OCI-LY7 (cell line): Measurements from ENCODE around the gene CXCL8. TPM values are rescaled to one million over a fixed set of nuclear protein-coding genes. Genes with fewer than 3 reads are reported as not detected.

Source experiments
- BruUV-seq: library from RNA; stranded (reverse); fragments of 400-500 nt; replicated peaks from 2 replicates; lab custom pipeline; 2021; lab: Mats Ljungman, UMichigan
- CTCF ChIA-PET: fragments of 300-600 bp; sonication (Branson Sonifier 250); formaldehyde crosslinking; loops from one replicate; lab custom pipeline; 2022; ENCODE audit warnings: antibody characterized with exemption; ENCODE audit not compliant: unreplicated experiment; lab: Charles Lee
- POLR2A ChIA-PET: fragments of 300-600 bp; sonication (Branson Sonifier 250); formaldehyde crosslinking; loops from one replicate; lab custom pipeline; 2022; ENCODE audit warnings: antibody characterized with exemption; lab: Charles Lee
- DNase-seq: peaks from one replicate; pipeline ENCODE4 v3.0.0-alpha.2; 2015; ENCODE audit warnings: low spot score
- H2AFZ ChIP-seq: fragments of 200-600 bp; sonication (generic), shearing (Covaris generic); 2 replicates; pipeline ENCODE4 v1.6.1; 2014; ENCODE audit warnings: mild to moderate bottlenecking, antibody characterized with exemption, low read length, moderate library complexity
- H3K27ac ChIP-seq: fragments of 200-600 bp; sonication (generic); 2 replicates; pipeline ENCODE4 v1.5.1; 2014; ENCODE audit warnings: mixed run types, low read depth, mild to moderate bottlenecking, moderate library complexity, low read length, inconsistent platforms; ENCODE audit not compliant: poor library complexity, severe bottlenecking
- H3K36me3 ChIP-seq: fragments of 200-600 bp; sonication (generic); 2 replicates; pipeline ENCODE4 v1.6.1; 2014; ENCODE audit warnings: mild to moderate bottlenecking, antibody characterized with exemption, low read length, moderate library complexity, mixed read lengths; ENCODE audit not compliant: insufficient read depth
- H3K4me1 ChIP-seq: fragments of 200-600 bp; sonication (generic); 2 replicates; pipeline ENCODE4 v1.5.1; 2014; ENCODE audit warnings: mild to moderate bottlenecking, low read length; ENCODE audit not compliant: insufficient read depth, poor library complexity, severe bottlenecking
- H3K4me2 ChIP-seq: fragments of 200-600 bp; sonication (generic); 2 replicates; pipeline ENCODE4 v1.6.1; 2014; ENCODE audit warnings: mild to moderate bottlenecking, low read length
- H3K4me3 ChIP-seq: fragments of 200-600 bp; sonication (generic); 2 replicates; pipeline ENCODE4 v1.5.1; 2014; ENCODE audit warnings: mild to moderate bottlenecking, low read depth, low read length; ENCODE audit not compliant: poor library complexity, severe bottlenecking
- H3K79me2 ChIP-seq: fragments of 200-600 bp; sonication (generic); 2 replicates; pipeline ENCODE4 v1.6.1; 2016; ENCODE audit warnings: low read depth, mild to moderate bottlenecking, low read length, moderate library complexity, mixed read lengths; ENCODE audit not compliant: insufficient read depth
- H3K9me2 ChIP-seq: fragments of 200-600 bp; sonication (generic); 2 replicates; pipeline ENCODE4 v1.6.1; 2016; ENCODE audit warnings: mild to moderate bottlenecking, low read length, mixed read lengths; ENCODE audit not compliant: insufficient read depth
- H3K9me3 ChIP-seq: fragments of 200-600 bp; sonication (generic); 2 replicates; pipeline ENCODE4 v1.6.1; 2014; ENCODE audit warnings: mild to moderate bottlenecking, mixed run types, low read length, mixed read lengths
- H4K20me1 ChIP-seq: fragments of 200-600 bp; sonication (generic); 2 replicates; pipeline ENCODE4 v1.6.1; 2014; ENCODE audit warnings: mild to moderate bottlenecking, antibody characterized with exemption, low read length, moderate library complexity, mixed read lengths; ENCODE audit not compliant: insufficient read depth
- CTCF ChIP-seq: fragments of 200-600 bp; sonication (generic); conservative IDR thresholded peaks from 2 replicates; pipeline ENCODE4 v1.5.1; 2014; ENCODE audit warnings: mild to moderate bottlenecking, antibody characterized with exemption, low read length, moderate library complexity, mixed read lengths
- EZH2phosphoT487 ChIP-seq: fragments of 200-600 bp; sonication (generic); IDR thresholded peaks from 2 replicates; pipeline ENCODE4 v1.6.1; 2018; ENCODE audit warnings: low read depth, borderline replicate concordance, mild to moderate bottlenecking, mixed run types, antibody characterized with exemption, low read length, moderate library complexity, mixed read lengths
- intact Hi-C: fragments of 100-400 bp; cut with micrococcal nuclease; formaldehyde crosslinking; loops from one replicate; pipeline ENCODE4 v1.10.0; 2022; ENCODE audit not compliant: unreplicated experiment
- total RNA-seq, 2 experiments: library from RNA; depleted of rRNA in 1 of 2; stranded (reverse); fragments of >200 nt in 1 of 2; shearing (Covaris generic) in 1 of 2; gene quantifications; 2 replicates each; pipeline ENCODE4 v1.2.3, GENCODE V29; 2014 to 2022

The CXCL8 gene
- total RNA-seq, 2 experiments from 2014 or later, result not detected

- CTCF ChIA-PET, result no interaction called here
Observed at GRCh38 chr4:73705721-73706120, 34.6 kb upstream of the CXCL8 start.

GRCh38 chr4:73706811-73707210 is 33.6 kb upstream of the CXCL8 start:
- POLR2A ChIA-PET, result interaction anchor here (0.7 to 1.7 kb wide), 3 partner anchors 29 to 298 kb away, joined by 3 to 5 read pairs (median 4); no protein-coding TSS in a partner anchor
- no peaks in the 10 kb centered on the region for H3K79me2 ChIP-seq
- no peaks in the 10 kb centered on the region for H3K9me2 ChIP-seq
- no peak overlapping the region for H3K4me3 ChIP-seq
- H2AFZ ChIP-seq, result no peak overlapping the region
- intact Hi-C loops, result no loop called here
- H4K20me1 ChIP-seq, result no peaks in the 10 kb centered on the region
- no peak for DNase-seq
- no peak overlapping the region for H3K27ac ChIP-seq
- BruUV-seq, result no TSS peak
- no peaks in the 10 kb centered on the region for H3K4me1 ChIP-seq
- TF ChIP-seq EZH2phosphoT487 (no peak), CTCF (no peak)
- H3K36me3 ChIP-seq, result no peaks in the 10 kb centered on the region
- H3K9me3 ChIP-seq, result no peaks in the 10 kb centered on the region
- no peak overlapping the region for H3K4me2 ChIP-seq
- CTCF ChIA-PET, result no interaction called here

More at GRCh38 chr4:73705721-73706120, 34.6 kb upstream of the CXCL8 start:
- DNase-seq, result no peak
- intact Hi-C loops, result no loop called here
- TF ChIP-seq CTCF (no peak), EZH2phosphoT487 (no peak)
- POLR2A ChIA-PET, result interaction anchor here (0.6 kb wide), 1 partner anchor 98 kb away, joined by 3 read pairs; no protein-coding TSS in a partner anchor
- Histone ChIP-seq H3K9me2 (no peaks in the 10 kb centered on the region), H3K79me2 (no peaks in the 10 kb centered on the region), H3K9me3 (no peaks in the 10 kb centered on the region), H3K4me3 (no peak overlapping the region), H3K27ac (no peak overlapping the region), H3K36me3 (no peaks in the 10 kb centered on the region), H3K4me1 (no peaks in the 10 kb centered on the region), H3K4me2 (no peak overlapping the region), H4K20me1 (no peaks in the 10 kb centered on the region), H2AFZ (no peak overlapping the region)
- BruUV-seq, result no TSS peak

DNA sequence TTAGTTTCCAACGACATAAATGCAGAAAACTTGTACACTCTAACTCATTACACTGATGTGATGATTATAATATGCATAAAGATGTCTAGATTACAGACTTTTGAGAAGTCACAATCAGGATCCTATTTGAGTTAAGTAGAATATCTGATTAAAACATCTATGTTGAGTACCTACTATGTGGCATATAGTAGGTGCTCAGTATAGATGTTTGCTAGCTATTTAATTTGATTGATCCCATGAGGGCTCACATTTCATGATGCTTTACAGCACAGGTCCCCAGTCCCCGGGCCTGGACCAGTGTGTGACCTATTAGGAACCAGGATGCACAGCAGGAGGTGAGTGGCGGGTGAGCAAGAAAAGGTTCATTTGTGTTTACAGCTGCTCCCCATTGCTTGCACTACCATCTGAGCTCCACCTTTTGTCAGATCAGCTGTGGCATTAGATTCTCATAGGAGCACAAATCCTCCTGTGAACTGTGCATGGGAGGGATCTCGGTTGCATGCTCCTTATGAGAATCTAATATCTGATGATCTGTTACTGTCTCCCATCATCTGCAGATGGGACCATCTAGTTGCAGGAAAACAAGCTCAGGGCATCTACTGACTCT is 33.0 kb upstream of the CXCL8 start:
- H3K9me2 ChIP-seq, result no peaks in the 10 kb centered on the region
- no peak overlapping the region for H3K4me3 ChIP-seq
- no peaks in the 10 kb centered on the region for H3K4me1 ChIP-seq
- no peak for DNase-seq
- H3K9me3 ChIP-seq, result no peaks in the 10 kb centered on the region
- no TSS peak for BruUV-seq
- intact Hi-C loops, result no loop called here
- H4K20me1 ChIP-seq, result no peaks in the 10 kb centered on the region
- no peak overlapping the region for H3K27ac ChIP-seq
- H2AFZ ChIP-seq, result no peak overlapping the region
- H3K4me2 ChIP-seq, result no peak overlapping the region
- TF ChIP-seq CTCF (no peak), EZH2phosphoT487 (no peak)
- POLR2A ChIA-PET, result interaction anchor here (0.6 to 1.7 kb wide), 7 partner anchors 12 to 557 kb away, joined by 3 to 5 read pairs (median 4); no protein-coding TSS in a partner anchor
- no peaks in the 10 kb centered on the region for H3K36me3 ChIP-seq
- H3K79me2 ChIP-seq, result no peaks in the 10 kb centered on the region
- CTCF ChIA-PET, result no interaction called here
